Panc1 (cell line): ENCODE data around the gene ARGLU1. TPM values are rescaled to one million over a fixed set of nuclear protein-coding genes. Genes with fewer than 3 reads are reported as not detected.

Experiments
- ATAC-seq: fragments of 200-7000 bp; cut with Tn5 transposase; 2 replicates; pipeline ENCODE4 v1.9.1; 2020; ENCODE audit warnings: mild to moderate bottlenecking, moderate library complexity
- BruUV-seq: library from RNA; stranded (reverse); fragments of 400-500 nt; replicated peaks from 2 replicates; lab custom pipeline; 2021; lab: Mats Ljungman, UMichigan
- CTCF ChIA-PET: fragments of 300-600 bp; sonication (Branson Sonifier 250); formaldehyde crosslinking; loops from one replicate; lab custom pipeline; 2022; ENCODE audit warnings: antibody characterized with exemption; lab: Charles Lee
- POLR2A ChIA-PET: fragments of 300-600 bp; sonication (Branson Sonifier 250); formaldehyde crosslinking; loops from one replicate; lab custom pipeline; 2022; ENCODE audit warnings: antibody characterized with exemption; lab: Charles Lee
- DNase-seq: peaks from one replicate; pipeline ENCODE4 v3.0.0-alpha.2; 2010; ENCODE audit warnings: low read depth, low spot score
- H3K27ac ChIP-seq: 2 replicates; pipeline ENCODE4 v1.5.1; 2011; ENCODE audit warnings: mild to moderate bottlenecking, low read length, inconsistent platforms
- H3K27me3 ChIP-seq: fragments of 200-500 bp; sonication (Bioruptor generic); 2 replicates; pipeline ENCODE4 v1.6.0; 2014; ENCODE audit warnings: low read length, inconsistent platforms; ENCODE audit not compliant: control insufficient read depth, insufficient read depth
- H3K36me3 ChIP-seq: fragments of 200-500 bp; sonication (Bioruptor generic); 2 replicates; pipeline ENCODE4 v1.5.1; 2014; ENCODE audit warnings: inconsistent platforms, mild to moderate bottlenecking, low read length, moderate library complexity; ENCODE audit not compliant: control insufficient read depth, insufficient read depth
- H3K4me1 ChIP-seq: 2 replicates; pipeline ENCODE4 v1.5.1; 2011; ENCODE audit warnings: inconsistent platforms, mild to moderate bottlenecking, low read length, moderate library complexity; ENCODE audit not compliant: control insufficient read depth, insufficient read depth
- H3K4me3 ChIP-seq, 2 experiments: 2 replicates each; pipeline ENCODE4 v1.5.1; 2011 to 2012; ENCODE audit warnings: low read depth in 2 of 2, low read length in 2 of 2, mild to moderate bottlenecking in 2 of 2, inconsistent platforms in 1 of 2, moderate library complexity in 1 of 2
- H3K9me3 ChIP-seq: fragments of 200-500 bp; sonication (Bioruptor generic); 2 replicates; pipeline ENCODE4 v1.5.1; 2014; ENCODE audit warnings: low read depth, mild to moderate bottlenecking, inconsistent platforms, low read length, moderate library complexity; ENCODE audit not compliant: control insufficient read depth, insufficient read depth
- POLR2AphosphoS5 ChIP-seq: IDR thresholded peaks from 2 replicates; pipeline ENCODE4 v1.6.1; 2012; ENCODE audit warnings: mild to moderate bottlenecking, low read depth, low read length, moderate library complexity
- SIN3A ChIP-seq: IDR thresholded peaks from 2 replicates; pipeline ENCODE4 v1.6.1; 2012; ENCODE audit warnings: low read depth, mild to moderate bottlenecking, low read length, moderate library complexity, borderline replicate concordance; ENCODE audit not compliant: insufficient read depth
- TCF7L2 ChIP-seq: IDR thresholded peaks from 2 replicates; pipeline ENCODE4 v1.6.1; 2011; ENCODE audit warnings: mild to moderate bottlenecking, low read depth, low read length, inconsistent platforms
- in situ Hi-C: cut with HindIII; loops from 2 replicates; pipeline ENCODE4 v1.10.0; 2016; ENCODE audit warnings: low sequenced_read_pairs, low pct_unique_long_range_greater_than_20kb
- intact Hi-C: fragments of 100-400 bp; cut with micrococcal nuclease; formaldehyde crosslinking; loops from one replicate; pipeline ENCODE4 v1.10.0; 2022; ENCODE audit not compliant: unreplicated experiment
- total RNA-seq: library from RNA; stranded (reverse); gene quantifications from one replicate; pipeline ENCODE4 v1.2.1, GENCODE V29; 2021; ENCODE audit not compliant: unreplicated experiment
- TF ChIP-seq, protein P1 (sequence below), 2 experiments: IDR thresholded peaks; 2 replicates each; pipeline ENCODE4 v1.6.1; 2011 to 2012; ENCODE audit warnings: low read depth in 2 of 2, control low read depth in 1 of 2, low read length in 1 of 2, mild to moderate bottlenecking in 1 of 2, moderate library complexity in 1 of 2; ENCODE audit not compliant: insufficient read depth in 1 of 2
- TF ChIP-seq, protein P2 (sequence below): fragments of 450-650 bp; IDR thresholded peaks from 2 replicates; pipeline ENCODE4 v1.5.1; 2017; ENCODE audit warnings: mild to moderate bottlenecking

The ARGLU1 gene
- total RNA-seq, 1 experiment from 2014 or later = 38.5 TPM

GRCh38 chr13:106548064-106548696, 19.8 kb downstream of the ARGLU1 start:
- CTCF ChIA-PET = no interaction called here

DNA sequence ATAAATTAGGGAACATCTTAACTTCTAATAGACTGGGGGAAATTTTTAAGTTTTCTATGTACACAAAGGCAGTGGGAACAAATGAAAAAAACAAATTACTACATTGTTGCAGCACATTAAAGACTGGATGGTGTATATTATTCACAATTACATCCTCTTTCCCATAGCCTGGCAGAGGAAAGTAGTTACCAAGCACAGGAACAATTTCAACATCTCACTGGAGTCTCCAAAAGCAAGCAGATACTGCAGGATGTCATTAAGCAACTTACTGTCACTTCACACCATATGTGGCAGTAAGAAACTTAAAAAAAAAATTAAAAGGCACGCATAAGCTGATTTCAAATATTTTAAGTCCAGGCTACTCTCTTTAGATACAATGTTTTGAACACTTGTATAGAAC, 26.1 kb downstream of the ARGLU1 start:
- BruUV-seq = no TSS peak
- H3K27me3 ChIP-seq = no peaks in the 10 kb centered on the region
- no peak overlapping the region for H3K4me3 ChIP-seq
- in situ Hi-C loops = no loop called here
- no peak for DNase-seq
- H3K9me3 ChIP-seq = no peaks in the 10 kb centered on the region
- POLR2A ChIA-PET = no interaction called here
- no peaks in the 10 kb centered on the region; the same call in 1 of the 2 replicates for H3K4me1 ChIP-seq
- no peak for ATAC-seq
- no peak for TF ChIP-seq TCF7L2
- TF ChIP-seq, protein P1, sequence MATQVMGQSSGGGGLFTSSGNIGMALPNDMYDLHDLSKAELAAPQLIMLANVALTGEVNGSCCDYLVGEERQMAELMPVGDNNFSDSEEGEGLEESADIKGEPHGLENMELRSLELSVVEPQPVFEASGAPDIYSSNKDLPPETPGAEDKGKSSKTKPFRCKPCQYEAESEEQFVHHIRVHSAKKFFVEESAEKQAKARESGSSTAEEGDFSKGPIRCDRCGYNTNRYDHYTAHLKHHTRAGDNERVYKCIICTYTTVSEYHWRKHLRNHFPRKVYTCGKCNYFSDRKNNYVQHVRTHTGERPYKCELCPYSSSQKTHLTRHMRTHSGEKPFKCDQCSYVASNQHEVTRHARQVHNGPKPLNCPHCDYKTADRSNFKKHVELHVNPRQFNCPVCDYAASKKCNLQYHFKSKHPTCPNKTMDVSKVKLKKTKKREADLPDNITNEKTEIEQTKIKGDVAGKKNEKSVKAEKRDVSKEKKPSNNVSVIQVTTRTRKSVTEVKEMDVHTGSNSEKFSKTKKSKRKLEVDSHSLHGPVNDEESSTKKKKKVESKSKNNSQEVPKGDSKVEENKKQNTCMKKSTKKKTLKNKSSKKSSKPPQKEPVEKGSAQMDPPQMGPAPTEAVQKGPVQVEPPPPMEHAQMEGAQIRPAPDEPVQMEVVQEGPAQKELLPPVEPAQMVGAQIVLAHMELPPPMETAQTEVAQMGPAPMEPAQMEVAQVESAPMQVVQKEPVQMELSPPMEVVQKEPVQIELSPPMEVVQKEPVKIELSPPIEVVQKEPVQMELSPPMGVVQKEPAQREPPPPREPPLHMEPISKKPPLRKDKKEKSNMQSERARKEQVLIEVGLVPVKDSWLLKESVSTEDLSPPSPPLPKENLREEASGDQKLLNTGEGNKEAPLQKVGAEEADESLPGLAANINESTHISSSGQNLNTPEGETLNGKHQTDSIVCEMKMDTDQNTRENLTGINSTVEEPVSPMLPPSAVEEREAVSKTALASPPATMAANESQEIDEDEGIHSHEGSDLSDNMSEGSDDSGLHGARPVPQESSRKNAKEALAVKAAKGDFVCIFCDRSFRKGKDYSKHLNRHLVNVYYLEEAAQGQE (IDR thresholded peaks at IDR 0.05; ENCODE audit: insufficient read depth in 1 of 2, low read depth in 2 of 2, low read length in 1 of 2) = no peak
- TF ChIP-seq, protein P2, sequence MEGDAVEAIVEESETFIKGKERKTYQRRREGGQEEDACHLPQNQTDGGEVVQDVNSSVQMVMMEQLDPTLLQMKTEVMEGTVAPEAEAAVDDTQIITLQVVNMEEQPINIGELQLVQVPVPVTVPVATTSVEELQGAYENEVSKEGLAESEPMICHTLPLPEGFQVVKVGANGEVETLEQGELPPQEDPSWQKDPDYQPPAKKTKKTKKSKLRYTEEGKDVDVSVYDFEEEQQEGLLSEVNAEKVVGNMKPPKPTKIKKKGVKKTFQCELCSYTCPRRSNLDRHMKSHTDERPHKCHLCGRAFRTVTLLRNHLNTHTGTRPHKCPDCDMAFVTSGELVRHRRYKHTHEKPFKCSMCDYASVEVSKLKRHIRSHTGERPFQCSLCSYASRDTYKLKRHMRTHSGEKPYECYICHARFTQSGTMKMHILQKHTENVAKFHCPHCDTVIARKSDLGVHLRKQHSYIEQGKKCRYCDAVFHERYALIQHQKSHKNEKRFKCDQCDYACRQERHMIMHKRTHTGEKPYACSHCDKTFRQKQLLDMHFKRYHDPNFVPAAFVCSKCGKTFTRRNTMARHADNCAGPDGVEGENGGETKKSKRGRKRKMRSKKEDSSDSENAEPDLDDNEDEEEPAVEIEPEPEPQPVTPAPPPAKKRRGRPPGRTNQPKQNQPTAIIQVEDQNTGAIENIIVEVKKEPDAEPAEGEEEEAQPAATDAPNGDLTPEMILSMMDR = no peak
- no peak for TF ChIP-seq SIN3A
- no peak for TF ChIP-seq POLR2AphosphoS5
- H3K36me3 ChIP-seq = peaks cover 10% of the 10 kb centered on the region
- no peak overlapping the region for H3K27ac ChIP-seq
- CTCF ChIA-PET = no interaction called here
- intact Hi-C loops = no loop called here

More at GRCh38 chr13:106548064-106548696, 19.8 kb downstream of the ARGLU1 start:
- TF ChIP-seq, protein P1 (IDR thresholded peaks at IDR 0.05; ENCODE audit: insufficient read depth in 1 of 2, low read depth in 2 of 2, low read length in 1 of 2) = no peak
- TF ChIP-seq SIN3A = no peak
- TF ChIP-seq POLR2AphosphoS5 = no peak
- no peak for TF ChIP-seq TCF7L2
- TF ChIP-seq, protein P2 = no peak
- Histone ChIP-seq H3K27me3 (no peaks in the 10 kb centered on the region), H3K36me3 (peaks cover 4% of the 10 kb centered on the region; the same call in 1 of the 2 replicates), H3K4me3 (no peak overlapping the region), H3K27ac (no peak overlapping the region), H3K4me1 (no peaks in the 10 kb centered on the region), H3K9me3 (no peaks in the 10 kb centered on the region)
- POLR2A ChIA-PET = no interaction called here
- intact Hi-C loops = no loop called here
- DNase-seq (no peak), ATAC-seq (no peak)
- no TSS peak for BruUV-seq
- in situ Hi-C loops = no loop called here
